ENCODE data around the gene LTBP1.
"Not testable (repeated sequence)": the region's sequence is repeated elsewhere in the genome, so short reads cannot be mapped to it uniquely, and the experiment has no call there.

The LTBP1 gene

DNA sequence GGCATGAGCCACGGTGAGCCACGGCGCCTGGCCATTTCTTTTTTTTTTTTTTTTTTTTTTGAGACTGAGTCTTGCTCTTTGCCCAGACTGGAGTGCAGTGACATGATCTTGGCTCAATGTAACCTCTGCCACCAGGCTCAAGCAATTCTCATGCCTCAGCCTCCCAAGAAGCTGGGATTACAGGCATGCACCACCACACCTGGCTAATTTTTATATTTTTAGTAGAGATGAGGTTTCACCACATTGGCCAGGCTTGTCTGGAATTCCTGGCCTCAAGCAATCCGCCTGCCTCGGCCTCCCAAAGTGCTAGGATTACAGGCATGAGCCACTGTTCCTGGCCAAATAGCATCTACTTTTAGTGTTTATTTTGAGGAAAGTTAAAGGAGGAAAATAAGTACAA lies 25.3 kb upstream of the LTBP1 start:
- DNase-seq (ENCODE audit: low spot score in 2 of 2); H3K4me3 ChIP-seq; H3K36me3 ChIP-seq (replicated peaks); H3K9me3 ChIP-seq; in situ Hi-C loops (cut with MboI; ENCODE audit: low sequenced_read_pairs); H3K4me1 ChIP-seq; H3K27me3 ChIP-seq (ENCODE audit: low read depth): not testable (repeated sequence)

DNA sequence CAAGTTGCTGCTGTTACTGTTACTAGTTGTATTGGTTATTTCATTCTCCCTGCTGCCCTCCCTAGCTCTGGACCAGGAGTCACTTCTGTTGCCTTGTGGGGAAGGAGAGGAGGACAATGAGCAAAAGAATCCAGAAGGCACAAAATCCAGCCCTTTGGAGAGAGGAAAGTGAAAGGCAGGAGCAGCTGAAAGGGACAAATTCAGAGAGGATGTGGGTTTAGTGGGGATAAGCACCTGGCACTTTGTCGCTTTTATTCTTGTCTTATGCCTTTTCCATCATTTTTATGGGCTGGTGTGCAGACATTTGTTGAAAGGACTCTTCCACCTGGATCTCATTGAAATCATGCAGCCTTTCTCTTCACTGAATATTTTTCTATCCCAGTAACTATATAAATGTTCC lies 24.3 kb upstream of the LTBP1 start:
- Histone ChIP-seq H3K9me3 (no peaks in the 10 kb centered on the region), H3K27me3 (ENCODE audit: low read depth) (no peaks in the 10 kb centered on the region; the same call in 1 of the 2 replicates), H3K36me3 (replicated peaks) (no peaks in the 10 kb centered on the region), H3K4me1 (no peaks in the 10 kb centered on the region), H3K4me3 (no peak overlapping the region)
- in situ Hi-C loops (cut with MboI; ENCODE audit: low sequenced_read_pairs) = no loop called here
- DNase-seq (ENCODE audit: low spot score in 2 of 2) = no peak

DNA sequence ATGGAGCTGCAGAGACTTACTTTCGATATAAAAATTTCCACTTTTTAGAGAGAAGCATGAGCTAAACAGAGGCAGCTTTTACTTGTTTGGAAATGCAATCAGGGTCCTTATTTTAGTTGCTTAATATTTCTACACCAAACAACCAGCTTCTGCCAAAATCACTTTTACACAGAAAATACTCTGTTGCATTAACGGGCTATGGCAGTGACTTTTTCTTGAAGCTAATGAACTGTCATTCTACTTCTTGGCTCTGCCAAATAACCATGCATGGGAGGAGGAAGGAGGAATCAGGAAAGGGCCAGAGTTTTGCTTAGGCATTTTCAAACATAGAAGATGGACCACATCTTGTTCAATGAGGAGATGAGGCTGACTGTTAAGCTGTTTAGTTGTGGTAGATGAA lies 23.6 kb upstream of the LTBP1 start:
- in situ Hi-C loops (cut with MboI; ENCODE audit: low sequenced_read_pairs) = no loop called here
- Histone ChIP-seq H3K27me3 (ENCODE audit: low read depth) (no peaks in the 10 kb centered on the region; the same call in 1 of the 2 replicates), H3K9me3 (no peaks in the 10 kb centered on the region), H3K4me1 (no peaks in the 10 kb centered on the region), H3K36me3 (replicated peaks) (no peaks in the 10 kb centered on the region), H3K4me3 (no peak overlapping the region)
- no peak for DNase-seq (ENCODE audit: low spot score in 2 of 2)

DNA sequence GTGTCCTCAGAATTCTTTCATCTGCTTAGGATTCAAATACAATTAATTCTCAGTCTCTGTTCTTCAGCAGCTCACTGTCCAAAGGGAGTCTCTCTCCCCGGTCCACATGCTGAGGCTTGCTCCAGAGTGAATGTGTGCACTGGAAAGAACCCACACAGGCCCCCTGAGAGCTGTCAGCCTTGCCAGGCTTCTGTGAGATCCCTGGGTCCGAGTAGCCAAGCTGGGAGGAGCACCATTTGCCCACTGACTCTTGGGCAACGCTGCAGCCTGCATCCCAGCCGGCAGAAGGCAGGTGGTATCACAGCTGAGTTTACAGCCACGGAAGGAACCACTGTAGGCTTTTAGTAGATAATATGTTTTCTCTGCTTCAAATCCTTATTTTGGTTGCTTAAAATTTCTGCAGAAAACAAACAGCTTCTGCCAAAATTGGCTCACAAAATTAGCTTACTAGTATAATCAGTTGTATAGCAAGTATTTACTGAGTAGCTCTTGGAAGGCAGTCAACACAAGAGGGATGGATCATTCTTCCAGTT lies 21.4 kb upstream of the LTBP1 start:
- H3K9me3 ChIP-seq = no peaks in the 10 kb centered on the region
- no peaks in the 10 kb centered on the region for H3K4me1 ChIP-seq
- in situ Hi-C loops (cut with MboI; ENCODE audit: low sequenced_read_pairs) = loop anchor here (25.0 kb wide), 1 partner anchor 662 kb away; the partner anchor contains the start of gene FAM98A
- no peak overlapping the region for H3K4me3 ChIP-seq
- no peaks in the 10 kb centered on the region; the same call in 1 of the 2 replicates for H3K27me3 ChIP-seq (ENCODE audit: low read depth)
- no peak for DNase-seq (ENCODE audit: low spot score in 2 of 2)
- no peaks in the 10 kb centered on the region for H3K36me3 ChIP-seq (replicated peaks)

DNA sequence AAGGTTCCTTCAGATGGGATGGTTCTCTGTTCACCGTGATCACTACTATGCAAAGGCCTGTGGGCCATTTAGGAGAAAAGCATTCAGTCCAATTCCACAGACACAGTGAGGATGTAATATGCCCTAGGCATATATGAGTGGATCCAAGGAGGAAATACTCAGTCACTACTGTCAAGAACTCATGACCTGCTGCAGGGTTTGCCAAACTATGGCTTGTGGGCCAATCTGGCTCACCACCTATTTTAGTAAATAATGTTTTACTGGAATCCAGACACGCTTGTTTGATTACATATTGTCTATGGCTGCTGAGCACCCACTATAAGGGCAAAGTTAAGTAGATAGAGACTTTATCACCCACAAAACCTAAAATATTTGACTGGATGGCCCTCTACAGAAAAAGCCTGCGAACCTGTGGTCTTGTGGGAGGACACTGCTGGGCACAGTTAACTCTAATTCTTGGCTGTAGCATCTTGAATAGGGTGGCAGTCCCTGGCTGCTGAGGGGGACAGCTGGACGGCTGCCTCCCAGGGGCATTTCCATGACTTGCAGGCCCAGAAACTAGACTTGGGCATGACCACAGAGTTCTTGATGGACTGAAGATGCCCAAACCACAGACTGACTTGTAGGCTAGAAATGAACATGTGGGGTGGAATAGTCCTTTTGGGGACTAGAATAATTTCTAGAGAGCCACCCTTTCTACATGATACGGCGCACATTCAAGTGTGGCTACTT lies 20.6 kb upstream of the LTBP1 start:
- DNase-seq (ENCODE audit: low spot score in 2 of 2) = no peak
- H3K36me3 ChIP-seq (replicated peaks) = no peaks in the 10 kb centered on the region
- no peaks in the 10 kb centered on the region for H3K4me1 ChIP-seq
- in situ Hi-C loops (cut with MboI; ENCODE audit: low sequenced_read_pairs) = loop anchor here (25.0 kb wide), 1 partner anchor 661 kb away; the partner anchor contains the start of gene FAM98A
- H3K27me3 ChIP-seq (ENCODE audit: low read depth) = no peaks in the 10 kb centered on the region; the same call in none of the 2 replicates
- no peaks in the 10 kb centered on the region for H3K9me3 ChIP-seq
- no peak overlapping the region for H3K4me3 ChIP-seq

DNA sequence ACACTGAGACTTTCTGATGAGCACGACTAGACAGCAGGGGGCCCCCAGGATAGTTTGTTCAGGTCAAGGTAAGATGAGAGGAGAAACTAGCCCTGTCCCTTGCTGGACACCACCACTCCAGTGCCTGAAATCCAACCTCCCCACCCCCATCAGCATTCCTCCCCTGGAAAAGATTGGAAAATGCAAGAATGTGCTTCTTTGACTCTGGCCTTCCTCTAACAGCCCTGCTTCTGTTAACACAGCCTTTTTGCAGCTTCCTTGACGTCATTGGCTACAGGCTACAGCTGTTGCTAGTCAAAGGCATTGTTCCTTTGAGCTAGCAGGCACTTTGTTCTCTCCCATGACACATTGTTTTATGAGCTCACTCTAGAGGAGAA lies 20.1 kb upstream of the LTBP1 start:
- Histone ChIP-seq H3K27me3 (ENCODE audit: low read depth) (no peaks in the 10 kb centered on the region; the same call in none of the 2 replicates), H3K36me3 (replicated peaks) (no peaks in the 10 kb centered on the region), H3K9me3 (no peaks in the 10 kb centered on the region), H3K4me3 (no peak overlapping the region), H3K4me1 (no peaks in the 10 kb centered on the region)
- in situ Hi-C loops (cut with MboI; ENCODE audit: low sequenced_read_pairs) = loop anchor here (25.0 kb wide), 1 partner anchor 661 kb away; the partner anchor contains the start of gene FAM98A
- no peak for DNase-seq (ENCODE audit: low spot score in 2 of 2)

DNA sequence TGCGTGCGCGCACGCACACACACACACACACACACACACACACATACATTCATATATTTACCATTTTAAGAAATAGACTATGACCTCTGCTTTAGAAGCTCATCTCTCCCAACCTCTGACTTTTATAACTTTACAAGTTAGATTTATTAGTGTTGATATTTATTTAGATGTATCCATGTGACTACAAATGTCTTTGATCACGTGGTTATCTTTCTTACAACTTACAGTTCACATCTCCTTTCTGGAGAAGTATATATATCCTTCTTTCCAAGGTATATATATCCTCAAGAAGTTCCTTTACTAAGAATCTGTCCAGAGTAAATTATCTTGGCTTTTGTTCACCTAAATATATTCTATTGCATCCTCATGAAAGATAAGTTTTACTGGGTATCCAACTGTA lies 16.3 kb upstream of the LTBP1 start:
- no peak for DNase-seq (ENCODE audit: low spot score in 2 of 2)
- in situ Hi-C loops (cut with MboI; ENCODE audit: low sequenced_read_pairs) = loop anchor here (25.0 kb wide), 1 partner anchor 657 kb away; the partner anchor contains the start of gene FAM98A
- H3K9me3 ChIP-seq = no peaks in the 10 kb centered on the region
- no peak overlapping the region for H3K4me3 ChIP-seq
- H3K36me3 ChIP-seq (replicated peaks) = no peaks in the 10 kb centered on the region
- H3K4me1 ChIP-seq = no peaks in the 10 kb centered on the region
- no peaks in the 10 kb centered on the region; the same call in 1 of the 2 replicates for H3K27me3 ChIP-seq (ENCODE audit: low read depth)

DNA sequence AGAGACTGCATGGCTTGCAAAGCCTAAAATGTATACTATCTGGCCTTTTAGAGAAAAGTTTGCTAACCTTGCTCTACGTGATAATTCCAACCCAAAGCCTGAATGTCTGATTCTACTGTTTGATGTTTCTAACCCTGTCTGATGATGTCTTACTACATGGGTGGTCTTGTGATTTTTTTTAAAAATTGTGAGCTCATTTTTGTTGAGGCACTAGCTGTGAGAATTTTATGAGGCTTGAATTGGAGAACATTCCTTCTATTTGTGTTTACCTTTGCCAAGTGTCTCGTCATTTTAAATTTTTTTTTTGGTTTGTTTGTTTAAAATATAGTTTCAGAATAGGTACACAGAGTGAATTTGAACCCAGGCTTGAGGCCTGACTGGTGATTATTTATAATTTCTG lies 15.2 kb upstream of the LTBP1 start:
- H3K27me3 ChIP-seq (ENCODE audit: low read depth) = peaks cover 2% of the 10 kb centered on the region; the same call in 1 of the 2 replicates
- no peaks in the 10 kb centered on the region for H3K36me3 ChIP-seq (replicated peaks)
- no peak for DNase-seq (ENCODE audit: low spot score in 2 of 2)
- H3K4me1 ChIP-seq = no peaks in the 10 kb centered on the region
- no peaks in the 10 kb centered on the region for H3K9me3 ChIP-seq
- in situ Hi-C loops (cut with MboI; ENCODE audit: low sequenced_read_pairs) = loop anchor here (25.0 kb wide), 1 partner anchor 656 kb away; the partner anchor contains the start of gene FAM98A
- no peak overlapping the region for H3K4me3 ChIP-seq

DNA sequence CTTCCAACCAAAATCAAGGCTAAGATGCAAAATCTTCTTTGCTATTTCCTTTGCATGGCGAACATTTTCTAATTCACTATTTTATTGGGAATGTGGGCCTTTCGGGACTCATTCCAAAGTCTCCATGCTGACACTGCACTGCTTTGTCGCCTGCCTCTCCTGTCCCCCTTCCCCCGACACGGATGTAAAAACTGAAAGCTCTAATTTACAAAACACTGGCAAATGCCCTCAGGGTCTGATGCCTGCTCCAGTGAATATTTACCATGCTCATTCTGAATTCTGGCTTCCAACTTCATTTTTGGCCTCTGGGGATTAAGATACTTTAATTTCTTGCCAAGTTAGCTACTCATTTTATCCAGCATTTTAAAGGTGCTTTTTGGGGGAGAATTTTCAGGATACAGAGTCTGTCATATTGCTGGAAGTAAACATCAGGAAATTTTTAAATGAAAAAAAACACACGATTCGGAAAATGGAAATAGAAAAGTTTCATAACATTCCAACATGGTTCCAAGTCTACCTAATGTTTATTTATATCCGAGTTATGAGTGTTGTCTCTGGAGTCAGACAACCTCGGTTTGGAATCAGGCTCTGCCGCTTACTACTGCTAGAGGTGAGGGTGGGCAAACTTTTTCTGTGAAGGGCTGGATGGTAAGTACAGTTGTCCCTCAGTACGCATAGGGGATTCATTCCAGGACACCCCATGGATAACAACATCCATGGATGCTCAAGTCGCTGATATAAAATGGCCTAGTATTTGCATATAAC lies 14.6 kb upstream of the LTBP1 start:
- Histone ChIP-seq H3K4me3 (no peak overlapping the region), H3K36me3 (replicated peaks) (no peaks in the 10 kb centered on the region), H3K9me3 (no peaks in the 10 kb centered on the region), H3K27me3 (ENCODE audit: low read depth) (peaks cover 8% of the 10 kb centered on the region), H3K4me1 (no peaks in the 10 kb centered on the region)
- DNase-seq (ENCODE audit: low spot score in 2 of 2) = peak; percentile 42 to 50
- in situ Hi-C loops (cut with MboI; ENCODE audit: low sequenced_read_pairs) = loop anchor here (25.0 kb wide), 1 partner anchor 655 kb away; the partner anchor contains the start of gene FAM98A

DNA sequence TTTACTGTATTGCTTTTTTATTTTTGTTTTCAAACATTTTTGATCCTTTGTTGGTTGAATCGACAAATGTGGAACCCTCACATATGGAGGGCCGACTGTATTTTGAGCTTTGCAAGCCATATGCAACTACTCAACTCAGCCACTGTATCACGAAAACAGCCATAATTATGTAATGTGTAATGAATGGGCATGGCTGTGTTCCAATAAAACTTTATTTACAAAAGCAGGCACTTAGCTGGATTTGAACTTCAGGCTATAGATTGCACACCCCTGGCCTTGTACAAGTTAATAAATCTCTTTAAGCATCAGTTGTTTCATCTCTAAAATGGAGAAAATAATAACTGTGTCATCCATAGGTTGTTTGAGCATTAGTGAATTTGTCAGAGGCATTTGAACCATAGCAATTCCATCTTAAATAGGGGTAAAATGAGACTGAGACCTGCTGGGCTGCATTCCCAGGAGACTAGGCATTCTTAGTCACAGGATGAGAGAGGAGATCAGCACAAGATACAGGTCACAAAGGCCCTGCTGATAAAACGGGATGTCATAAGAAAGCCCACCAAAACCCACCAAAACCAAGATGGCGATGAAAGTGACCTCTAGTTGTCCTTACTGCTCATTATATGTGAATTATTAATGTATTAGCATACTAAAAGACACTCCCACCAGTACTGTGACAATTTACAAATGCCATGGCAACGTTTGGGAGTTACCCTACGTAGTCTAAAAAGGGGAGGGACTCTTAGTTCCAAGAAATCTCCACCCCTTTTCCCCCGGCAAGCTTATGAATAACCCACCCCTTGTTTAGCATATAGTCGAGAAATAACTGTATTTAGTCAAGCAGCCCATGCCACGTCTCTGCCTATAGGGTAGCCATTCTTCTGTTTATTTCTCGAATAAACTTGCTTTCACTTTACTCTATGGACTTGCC lies 13.7 kb upstream of the LTBP1 start:
- peaks cover 16% of the 10 kb centered on the region for H3K27me3 ChIP-seq (ENCODE audit: low read depth)
- no peaks in the 10 kb centered on the region for H3K9me3 ChIP-seq
- in situ Hi-C loops (cut with MboI; ENCODE audit: low sequenced_read_pairs) = loop anchor here (25.0 kb wide), 1 partner anchor 654 kb away; the partner anchor contains the start of gene FAM98A
- no peak overlapping the region for H3K4me3 ChIP-seq
- H3K36me3 ChIP-seq (replicated peaks) = no peaks in the 10 kb centered on the region
- H3K4me1 ChIP-seq = no peaks in the 10 kb centered on the region
- DNase-seq (ENCODE audit: low spot score in 2 of 2) = no peak

DNA sequence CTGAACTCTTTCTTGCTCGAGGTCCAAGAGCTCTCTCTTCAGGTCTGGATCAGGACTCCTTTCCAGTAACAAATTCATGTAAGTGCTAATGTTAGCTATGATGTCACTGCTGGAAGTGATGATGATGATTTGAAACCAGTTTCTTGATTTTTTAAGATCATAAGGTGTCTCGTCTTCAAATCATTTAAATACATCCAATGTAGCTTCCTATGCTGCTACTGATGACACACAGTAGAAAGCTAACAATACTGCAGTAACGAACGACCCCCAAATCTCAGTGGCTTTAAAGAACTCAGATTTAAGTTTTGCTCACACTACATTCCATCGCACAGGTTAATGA lies 13.0 kb upstream of the LTBP1 start:
- no peak for DNase-seq (ENCODE audit: low spot score in 2 of 2)
- no peaks in the 10 kb centered on the region for H3K9me3 ChIP-seq
- no peaks in the 10 kb centered on the region for H3K36me3 ChIP-seq (replicated peaks)
- in situ Hi-C loops (cut with MboI; ENCODE audit: low sequenced_read_pairs) = loop anchor here (25.0 kb wide), 1 partner anchor 654 kb away; the partner anchor contains the start of gene FAM98A
- peaks cover 22% of the 10 kb centered on the region for H3K27me3 ChIP-seq (ENCODE audit: low read depth)
- no peak overlapping the region for H3K4me3 ChIP-seq
- no peaks in the 10 kb centered on the region for H3K4me1 ChIP-seq

DNA sequence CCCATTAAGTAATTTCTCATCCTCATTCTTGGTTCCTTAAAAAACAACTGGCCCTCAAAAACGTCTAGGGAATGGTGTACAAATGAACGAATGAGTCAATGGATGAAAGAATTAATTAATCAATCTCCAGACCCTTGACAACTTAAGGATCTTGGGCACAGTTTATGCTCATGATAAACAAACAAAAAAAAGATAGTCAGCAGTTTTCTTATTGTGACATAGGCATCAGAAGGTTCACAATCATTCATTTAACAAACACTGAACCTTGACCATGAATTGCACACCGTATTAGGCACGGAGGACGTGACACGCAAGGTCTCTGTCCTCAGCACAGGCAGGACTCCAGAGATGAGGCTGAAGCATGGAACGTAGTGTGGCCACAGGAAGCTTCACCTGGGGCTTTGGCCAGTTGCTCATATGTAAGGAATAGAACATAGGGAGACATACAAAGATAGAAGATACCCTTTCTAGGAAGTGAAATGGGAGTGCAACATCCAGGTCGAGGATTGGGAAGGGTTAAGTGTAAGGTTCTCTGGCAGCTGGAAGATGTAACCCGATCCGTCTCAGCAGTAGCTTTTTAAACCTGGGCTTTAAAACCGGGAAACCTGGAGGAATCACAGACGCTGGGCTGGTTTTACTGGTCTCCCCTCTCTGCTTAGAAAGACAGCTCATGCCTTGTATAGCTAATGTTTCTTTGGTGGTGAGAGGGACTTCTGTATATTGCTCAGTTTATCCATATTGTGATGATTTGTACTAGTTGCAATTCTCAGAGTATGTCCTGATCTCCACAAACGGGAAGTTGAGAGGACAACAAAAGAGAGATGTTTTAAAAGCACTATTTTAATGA lies 8.9 kb upstream of the LTBP1 start:
- Histone ChIP-seq H3K36me3 (replicated peaks) (no peaks in the 10 kb centered on the region), H3K9me3 (no peaks in the 10 kb centered on the region), H3K4me3 (no peak overlapping the region), H3K27me3 (ENCODE audit: low read depth) (peaks cover 44% of the 10 kb centered on the region), H3K4me1 (peaks cover 8% of the 10 kb centered on the region)
- no peak for DNase-seq (ENCODE audit: low spot score in 2 of 2)
- in situ Hi-C loops (cut with MboI; ENCODE audit: low sequenced_read_pairs) = loop anchor here (25.0 kb wide), 1 partner anchor 649 kb away; the partner anchor contains the start of gene FAM98A

Measured in HAP-1 (cell line).